GM19397 (cell line): ENCODE data around the gene DHX8.

Experiments used
- ATAC-seq: cut with Tn5 transposase; IDR thresholded peaks from one replicate; pipeline ENCODE4 v1.9.1; 2021; ENCODE audit warnings: mild to moderate bottlenecking, moderate library complexity; ENCODE audit not compliant: unreplicated experiment

Gene DHX8

GRCh38 chr17:43546319-43547188, 62.8 kb downstream of the DHX8 start, which contains the start of gene ETV4:
TSS of gene ETV4 (minus strand) at chr17:43546340. CDS start at chr17:43545617, 723 bp downstream.
- ATAC-seq, result peak; percentile 88

- no peak for ATAC-seq
Observed at GRCh38 chr17:43547189-43547550, 63.4 kb downstream of the DHX8 start.

GRCh38 chr17:43547659-43548256, 64.0 kb downstream of the DHX8 start:
- ATAC-seq, result no peak

- ATAC-seq, result no peak
Observed at GRCh38 chr17:43548689-43549379, 65.1 kb downstream of the DHX8 start.

GRCh38 chr17:43549496-43549895, 65.7 kb downstream of the DHX8 start:
- no peak for ATAC-seq

- no peak for ATAC-seq
Observed at GRCh38 chr17:43550754-43551153, 67.0 kb downstream of the DHX8 start.

- ATAC-seq, result no peak
Observed at GRCh38 chr17:43552229-43552837, 68.6 kb downstream of the DHX8 start.

- no peak for ATAC-seq
Observed at GRCh38 chr17:43553573-43553972, 69.8 kb downstream of the DHX8 start.

GRCh38 chr17:43554857-43555256, 71.1 kb downstream of the DHX8 start:
- no peak for ATAC-seq

GRCh38 chr17:43556292-43556691, 72.5 kb downstream of the DHX8 start:
- ATAC-seq, result no peak

GRCh38 chr17:43558805-43559160, 75.0 kb downstream of the DHX8 start:
- ATAC-seq, result no peak

- ATAC-seq, result no peak
Observed at GRCh38 chr17:43559161-43559816, 75.5 kb downstream of the DHX8 start.

GRCh38 chr17:43560461-43561427, 77.0 kb downstream of the DHX8 start:
- ATAC-seq, result no peak

- ATAC-seq, result no peak
Observed at GRCh38 chr17:43562679-43563599, 79.2 kb downstream of the DHX8 start.

GRCh38 chr17:43563600-43564594, 80.1 kb downstream of the DHX8 start:
- no peak for ATAC-seq

- ATAC-seq, result no peak
Observed at GRCh38 chr17:43568506-43569082, 84.8 kb downstream of the DHX8 start.

- ATAC-seq, result no peak
Observed at GRCh38 chr17:43570518-43570928, 86.7 kb downstream of the DHX8 start.
